Lung (tissue), 12 donors: ENCODE measurements around the gene ATXN7L2. TPM values are rescaled to one million over a fixed set of nuclear protein-coding genes. Genes with fewer than 3 reads are reported as not detected.

Experiments used
- ATAC-seq: fragments of 200-7000 bp; cut with Tn5 transposase; one replicate; pipeline ENCODE4 v1.9.1; 2020; ENCODE audit warnings: moderate number of reproducible peaks; ENCODE audit not compliant: insufficient read depth, low FRiP score
- DNase-seq, 3 donors: peaks; one replicate each; pipeline ENCODE4 v3.0.0-alpha.2; 2013 to 2017
- H3K27ac ChIP-seq, 2 donors: one replicate each; pipeline ENCODE4 v1.5.1; 2013; ENCODE audit warnings: mild to moderate bottlenecking in 2 of 2, moderate library complexity in 2 of 2, control low read depth in 1 of 2, inconsistent platforms in 1 of 2, low read depth in 1 of 2, low read length in 1 of 2
- H3K27me3 ChIP-seq, 3 donors: one replicate each; pipeline ENCODE4 v1.5.1; 2013; ENCODE audit warnings: low read length in 2 of 3; ENCODE audit not compliant: control insufficient read depth in 3 of 3, insufficient read depth in 3 of 3
- H3K36me3 ChIP-seq, 4 donors: one replicate each; pipeline ENCODE4 v1.5.1; 2013; ENCODE audit warnings: low read length in 4 of 4, mild to moderate bottlenecking in 1 of 4, moderate library complexity in 1 of 4; ENCODE audit not compliant: control insufficient read depth in 4 of 4, insufficient read depth in 4 of 4
- H3K4me1 ChIP-seq, 5 donors: one replicate each; pipeline ENCODE4 v1.5.1; 2013; ENCODE audit warnings: low read length in 5 of 5, mild to moderate bottlenecking in 2 of 5, moderate library complexity in 1 of 5; ENCODE audit not compliant: control insufficient read depth in 5 of 5, insufficient read depth in 5 of 5
- H3K4me3 ChIP-seq: one replicate; pipeline ENCODE4 v1.5.1; 2013; ENCODE audit warnings: mild to moderate bottlenecking, control low read depth, moderate library complexity
- H3K9ac ChIP-seq, 2 donors: one replicate each; pipeline ENCODE4 v1.5.1; 2013; ENCODE audit warnings: low read length in 2 of 2, control low read depth in 1 of 2; ENCODE audit not compliant: insufficient read depth in 1 of 2
- H3K9me3 ChIP-seq, 4 donors: one replicate each; pipeline ENCODE4 v1.5.1; 2013; ENCODE audit warnings: low read length in 3 of 4, mild to moderate bottlenecking in 1 of 4, moderate library complexity in 1 of 4; ENCODE audit not compliant: control insufficient read depth in 4 of 4, insufficient read depth in 3 of 4
- WGBS, 2 donors: extraction: QIAGEN DNeasy Blood & Tissue Kit; methylation state at CpG; one replicate each; pipeline ENCODE4 v1.1.7; 2013; 5-methylcytosine and 5-hydroxymethylcytosine counted together
- polyA plus RNA-seq, 2 donors: library from polyadenylated mRNA; stranded (reverse); fragments of 200-250 nt; gene quantifications; one replicate each; pipeline ENCODE4 v1.2.1, GENCODE V29; 2013
- total RNA-seq, 2 donors: library from RNA; depleted of rRNA in 1 of 2; stranded (reverse); fragments of >200 nt in 1 of 2; gene quantifications; one replicate each; pipeline ENCODE4 v1.2.1, GENCODE V29; 2014 to 2021
- TF ChIP-seq, protein P1 (sequence below): IDR thresholded peaks from 2 replicates; pipeline ENCODE4 v1.5.1; 2012; ENCODE audit warnings: mild to moderate bottlenecking; ENCODE audit errors: control extremely low read depth, extremely low read depth
- donor health status: control.
- donor health status: control.
- donor health status: Bipolar disorder and iron deficiency.
- donor health status: healthy.
- donor health status: DM: yes; HTN: yes; CAD: no.

The ATXN7L2 gene
- total and polyA plus RNA-seq, 4 donors = 2.6 to 6.0 (median 4.4) TPM

GRCh38 chr1:109535971-109536491 lies 52.3 kb downstream of the ATXN7L2 start:
- Histone ChIP-seq H3K27me3 (peaks cover 0 to 3% (median 0%) of the 10 kb centered on the region in 3 donors), H3K27ac (no peak overlapping the region), H3K9me3 (no peaks in the 10 kb centered on the region), H3K9ac (no peak overlapping the region), H3K36me3 (no peaks in the 10 kb centered on the region), H3K4me1 (peaks cover 0 to 8% (median 0%) of the 10 kb centered on the region in 5 donors), H3K4me3 (no peak overlapping the region)
- TF ChIP-seq, protein P1, sequence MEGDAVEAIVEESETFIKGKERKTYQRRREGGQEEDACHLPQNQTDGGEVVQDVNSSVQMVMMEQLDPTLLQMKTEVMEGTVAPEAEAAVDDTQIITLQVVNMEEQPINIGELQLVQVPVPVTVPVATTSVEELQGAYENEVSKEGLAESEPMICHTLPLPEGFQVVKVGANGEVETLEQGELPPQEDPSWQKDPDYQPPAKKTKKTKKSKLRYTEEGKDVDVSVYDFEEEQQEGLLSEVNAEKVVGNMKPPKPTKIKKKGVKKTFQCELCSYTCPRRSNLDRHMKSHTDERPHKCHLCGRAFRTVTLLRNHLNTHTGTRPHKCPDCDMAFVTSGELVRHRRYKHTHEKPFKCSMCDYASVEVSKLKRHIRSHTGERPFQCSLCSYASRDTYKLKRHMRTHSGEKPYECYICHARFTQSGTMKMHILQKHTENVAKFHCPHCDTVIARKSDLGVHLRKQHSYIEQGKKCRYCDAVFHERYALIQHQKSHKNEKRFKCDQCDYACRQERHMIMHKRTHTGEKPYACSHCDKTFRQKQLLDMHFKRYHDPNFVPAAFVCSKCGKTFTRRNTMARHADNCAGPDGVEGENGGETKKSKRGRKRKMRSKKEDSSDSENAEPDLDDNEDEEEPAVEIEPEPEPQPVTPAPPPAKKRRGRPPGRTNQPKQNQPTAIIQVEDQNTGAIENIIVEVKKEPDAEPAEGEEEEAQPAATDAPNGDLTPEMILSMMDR = no peak
- no peak for ATAC-seq
- WGBS, 2 donors = 73 to 84% methylated on average over 5 of the region's 5 CpGs
- DNase-seq = no peak

- H3K36me3 ChIP-seq = no peaks in the 10 kb centered on the region
- H3K27me3 ChIP-seq = peaks cover 0 to 3% (median 0%) of the 10 kb centered on the region in 3 donors
- H3K9ac ChIP-seq = no peak overlapping the region
- DNase-seq (no peak), ATAC-seq (no peak)
- TF ChIP-seq, protein P1 = no peak
- no peaks in the 10 kb centered on the region for H3K9me3 ChIP-seq
- H3K4me3 ChIP-seq = no peak overlapping the region
- H3K27ac ChIP-seq = no peak overlapping the region
- WGBS, 2 donors = 83 to 93% methylated on average over 9 of the region's 9 CpGs
- peaks cover 0 to 2% (median 0%) of the 10 kb centered on the region in 5 donors for H3K4me1 ChIP-seq
Observed at GRCh38 chr1:109537450-109538178, 53.9 kb downstream of the ATXN7L2 start.

DNA sequence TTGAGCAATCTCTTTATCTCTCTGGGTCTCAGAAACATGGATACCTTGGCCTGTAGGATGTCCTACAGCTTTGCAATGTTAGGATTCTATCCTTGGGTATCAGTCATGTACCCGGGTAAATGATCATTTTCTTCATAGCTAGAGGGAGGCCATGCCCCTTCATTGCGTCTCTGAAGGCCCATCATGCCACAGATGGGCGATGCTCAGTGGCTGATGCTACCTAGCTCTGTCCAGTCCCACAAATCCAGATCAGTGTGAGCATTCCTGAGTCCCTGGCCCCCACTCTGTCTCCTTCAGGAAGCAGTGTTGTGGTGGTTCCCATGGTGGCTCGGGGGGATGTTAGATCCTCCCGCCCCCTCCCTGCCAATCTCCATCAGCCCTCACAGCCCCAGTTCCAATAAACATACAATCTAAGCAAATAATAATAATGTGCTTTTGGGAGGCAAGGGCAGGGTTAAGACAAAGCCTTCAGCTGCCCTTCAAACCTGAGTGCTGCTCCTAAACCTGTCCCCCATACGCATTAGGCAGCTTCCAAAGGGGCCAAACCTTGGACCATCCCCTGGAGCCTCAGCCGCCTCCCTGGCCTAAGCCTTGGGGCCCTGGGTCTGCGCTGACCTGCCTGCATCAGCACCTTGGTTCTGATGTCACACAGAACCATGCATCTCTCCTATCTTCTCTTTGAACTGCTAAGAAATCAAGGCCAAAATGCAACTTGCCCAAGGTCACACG lies 55.3 kb downstream of the ATXN7L2 start:
- Histone ChIP-seq H3K36me3 (no peaks in the 10 kb centered on the region), H3K27ac (no peak overlapping the region), H3K4me1 (no peaks in the 10 kb centered on the region), H3K9me3 (no peaks in the 10 kb centered on the region), H3K27me3 (peaks cover 0 to 3% (median 0%) of the 10 kb centered on the region in 3 donors), H3K9ac (no peak overlapping the region), H3K4me3 (no peak overlapping the region)
- no peak for DNase-seq
- WGBS, 2 donors = 90 to 94% methylated on average over 9 of the region's 9 CpGs
- ATAC-seq = no peak
- TF ChIP-seq, protein P1 = no peak
